Measurements from ENCODE around the gene SELENON.

SELENON gene

GRCh38 chr1:25810341-25811299 is 10.6 kb downstream of the SELENON start:
- DNase-seq = peak in 1 of 2 experiments; percentile 32

GRCh38 chr1:25811384-25812082 is 11.5 kb downstream of the SELENON start:
- no peak for DNase-seq

- no peak for DNase-seq
Observed at GRCh38 chr1:25813071-25813733, 13.2 kb downstream of the SELENON start.

GRCh38 chr1:25813734-25814471 is 13.9 kb downstream of the SELENON start:
- DNase-seq = no peak

GRCh38 chr1:25814549-25815087 is 14.6 kb downstream of the SELENON start:
- DNase-seq = no peak

- DNase-seq = no peak
Observed at GRCh38 chr1:25815208-25816111, 15.5 kb downstream of the SELENON start.

GRCh38 chr1:25816112-25816718 is 16.2 kb downstream of the SELENON start:
- DNase-seq = no peak

GRCh38 chr1:25817840-25818501 is 18.0 kb downstream of the SELENON start:
- no peak for DNase-seq

- DNase-seq = no peak
Observed at GRCh38 chr1:25818569-25818968, 18.6 kb downstream of the SELENON start.

- DNase-seq = peak; percentile 45 to 59
Observed at GRCh38 chr1:25819491-25820246, 19.7 kb downstream of the SELENON start, which contains the start of gene MTFR1L. MTFR1L (plus strand) TSS chr1:25819954; CDS start chr1:25823105, 3,151 bp downstream.

GRCh38 chr1:25820247-25821111 is 20.5 kb downstream of the SELENON start:
- peak in 1 of 2 experiments; percentile 9 for DNase-seq

GRCh38 chr1:25821112-25821476 is 21.1 kb downstream of the SELENON start:
- DNase-seq = no peak

GRCh38 chr1:25821630-25822091 is 21.7 kb downstream of the SELENON start:
- DNase-seq = no peak

GRCh38 chr1:25825605-25826004 is 25.6 kb downstream of the SELENON start:
- no peak for DNase-seq

- no peak for DNase-seq
Observed at GRCh38 chr1:25826571-25826970, 26.6 kb downstream of the SELENON start.

GRCh38 chr1:25828491-25828890 is 28.5 kb downstream of the SELENON start:
- no peak for DNase-seq

GRCh38 chr1:25829046-25829445 is 29.1 kb downstream of the SELENON start:
- no peak for DNase-seq

GRCh38 chr1:25831569-25832196 is 31.7 kb downstream of the SELENON start:
- no peak for DNase-seq
